Measurements from ENCODE around the gene AP3M1. TPM values are rescaled to one million over a fixed set of nuclear protein-coding genes. Genes with fewer than 3 reads are reported as not detected.

The AP3M1 gene
- total and polyA plus RNA-seq, 2 donors (not counting 1 experiment from before 2014, with no cell fraction given) = 28.4 to 55.3 TPM

DNA sequence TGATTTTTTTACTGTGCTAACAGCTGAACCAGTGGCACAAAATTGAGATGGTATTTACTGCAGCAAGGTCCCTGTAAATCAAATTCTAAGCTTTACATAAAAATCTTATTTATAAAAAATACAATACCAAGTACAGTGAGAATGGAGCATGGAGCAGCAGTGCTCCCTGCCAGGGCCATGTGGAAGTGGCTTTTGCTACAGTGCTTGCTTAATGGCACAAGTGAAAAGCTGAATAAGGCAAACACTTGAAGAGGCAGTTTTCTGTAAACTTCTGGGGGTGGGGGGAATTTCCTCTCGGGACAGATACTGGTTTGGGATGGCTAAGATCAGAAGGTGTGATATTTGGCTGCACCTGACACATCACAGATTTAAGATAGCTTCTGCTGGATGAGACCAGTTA is 27.5 kb downstream of the AP3M1 start:
- Histone ChIP-seq H4K20me1 (ENCODE audit: control insufficient read depth, extremely low read depth, insufficient read depth, low read length) (no peaks in the 10 kb centered on the region), H3K36me3 (ENCODE audit: control insufficient read depth, insufficient read depth, low read length) (peaks cover 17% of the 10 kb centered on the region), H3K27me3 (ENCODE audit: control insufficient read depth, insufficient read depth, low read length) (no peaks in the 10 kb centered on the region), H3K4me2 (ENCODE audit: extremely low read depth, insufficient read depth, low read length) (no peak overlapping the region), H3K79me2 (ENCODE audit: control insufficient read depth, insufficient read depth, low read length) (no peaks in the 10 kb centered on the region), H3K27ac (ENCODE audit: insufficient read depth, low read length) (no peak overlapping the region), H3K9me3 (ENCODE audit: control insufficient read depth, insufficient read depth, low read depth, low read length) (no peaks in the 10 kb centered on the region), H2AFZ (ENCODE audit: low read length) (no peak overlapping the region), H3K4me3 (replicated peaks in 1 of 4; ENCODE audit: control extremely low read depth in 1 of 4, insufficient read depth in 1 of 4, low read depth in 3 of 4, low read length in 4 of 4) (no peak overlapping the region), H3K9ac (ENCODE audit: insufficient read depth, low read length) (no peak overlapping the region), H3K4me1 (ENCODE audit: control insufficient read depth, extremely low read depth, insufficient read depth, low read length) (peaks cover 8% of the 10 kb centered on the region)
- no peak for TF ChIP-seq EZH2 (IDR thresholded peaks at IDR 0.05; ENCODE audit: low read length, missing control alignments)
- TF ChIP-seq, protein P1, sequence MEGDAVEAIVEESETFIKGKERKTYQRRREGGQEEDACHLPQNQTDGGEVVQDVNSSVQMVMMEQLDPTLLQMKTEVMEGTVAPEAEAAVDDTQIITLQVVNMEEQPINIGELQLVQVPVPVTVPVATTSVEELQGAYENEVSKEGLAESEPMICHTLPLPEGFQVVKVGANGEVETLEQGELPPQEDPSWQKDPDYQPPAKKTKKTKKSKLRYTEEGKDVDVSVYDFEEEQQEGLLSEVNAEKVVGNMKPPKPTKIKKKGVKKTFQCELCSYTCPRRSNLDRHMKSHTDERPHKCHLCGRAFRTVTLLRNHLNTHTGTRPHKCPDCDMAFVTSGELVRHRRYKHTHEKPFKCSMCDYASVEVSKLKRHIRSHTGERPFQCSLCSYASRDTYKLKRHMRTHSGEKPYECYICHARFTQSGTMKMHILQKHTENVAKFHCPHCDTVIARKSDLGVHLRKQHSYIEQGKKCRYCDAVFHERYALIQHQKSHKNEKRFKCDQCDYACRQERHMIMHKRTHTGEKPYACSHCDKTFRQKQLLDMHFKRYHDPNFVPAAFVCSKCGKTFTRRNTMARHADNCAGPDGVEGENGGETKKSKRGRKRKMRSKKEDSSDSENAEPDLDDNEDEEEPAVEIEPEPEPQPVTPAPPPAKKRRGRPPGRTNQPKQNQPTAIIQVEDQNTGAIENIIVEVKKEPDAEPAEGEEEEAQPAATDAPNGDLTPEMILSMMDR (conservative IDR thresholded peaks at IDR 0.05 in 1 of 2, IDR thresholded peaks at IDR 0.05 in 1 of 2; ENCODE audit: low read depth in 1 of 2, low read length in 2 of 2) = no peak
- DNase-seq (ENCODE audit: low read depth in 2 of 2) = no peak

DNA sequence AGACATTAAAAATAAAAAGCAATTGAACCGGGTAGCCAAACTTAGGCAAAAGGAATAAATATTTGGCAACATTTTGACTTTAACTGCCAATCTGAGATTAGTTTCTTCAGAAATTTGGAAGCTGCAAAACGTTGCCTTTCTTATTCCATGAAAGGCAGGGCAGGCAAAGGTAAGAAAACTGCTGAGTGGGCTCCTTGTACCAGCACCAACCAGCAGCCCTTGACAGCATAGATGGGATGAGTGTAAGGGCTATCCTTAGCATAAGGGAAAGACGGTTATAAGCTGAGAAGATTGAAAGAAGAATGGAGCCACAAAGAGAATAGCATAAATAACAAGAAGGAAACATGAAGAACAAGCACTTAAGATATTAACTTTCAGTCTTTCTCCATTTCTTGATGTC is 28.6 kb downstream of the AP3M1 start:
- TF ChIP-seq EZH2 (IDR thresholded peaks at IDR 0.05; ENCODE audit: low read length, missing control alignments) = no peak
- TF ChIP-seq, protein P1 (conservative IDR thresholded peaks at IDR 0.05 in 1 of 2, IDR thresholded peaks at IDR 0.05 in 1 of 2; ENCODE audit: low read depth in 1 of 2, low read length in 2 of 2) = no peak
- Histone ChIP-seq H3K4me1 (ENCODE audit: control insufficient read depth, extremely low read depth, insufficient read depth, low read length) (peaks cover 10% of the 10 kb centered on the region), H2AFZ (ENCODE audit: low read length) (no peak overlapping the region), H3K36me3 (ENCODE audit: control insufficient read depth, insufficient read depth, low read length) (peaks cover 22% of the 10 kb centered on the region), H3K4me2 (ENCODE audit: extremely low read depth, insufficient read depth, low read length) (no peak overlapping the region), H3K79me2 (ENCODE audit: control insufficient read depth, insufficient read depth, low read length) (no peaks in the 10 kb centered on the region), H4K20me1 (ENCODE audit: control insufficient read depth, extremely low read depth, insufficient read depth, low read length) (no peaks in the 10 kb centered on the region), H3K9ac (ENCODE audit: insufficient read depth, low read length) (no peak overlapping the region), H3K27me3 (ENCODE audit: control insufficient read depth, insufficient read depth, low read length) (no peaks in the 10 kb centered on the region), H3K27ac (ENCODE audit: insufficient read depth, low read length) (no peak overlapping the region), H3K9me3 (ENCODE audit: control insufficient read depth, insufficient read depth, low read depth, low read length) (no peaks in the 10 kb centered on the region), H3K4me3 (replicated peaks in 1 of 4; ENCODE audit: control extremely low read depth in 1 of 4, insufficient read depth in 1 of 4, low read depth in 3 of 4, low read length in 4 of 4) (no peak overlapping the region)
- DNase-seq (ENCODE audit: low read depth in 2 of 2) = no peak

DNA sequence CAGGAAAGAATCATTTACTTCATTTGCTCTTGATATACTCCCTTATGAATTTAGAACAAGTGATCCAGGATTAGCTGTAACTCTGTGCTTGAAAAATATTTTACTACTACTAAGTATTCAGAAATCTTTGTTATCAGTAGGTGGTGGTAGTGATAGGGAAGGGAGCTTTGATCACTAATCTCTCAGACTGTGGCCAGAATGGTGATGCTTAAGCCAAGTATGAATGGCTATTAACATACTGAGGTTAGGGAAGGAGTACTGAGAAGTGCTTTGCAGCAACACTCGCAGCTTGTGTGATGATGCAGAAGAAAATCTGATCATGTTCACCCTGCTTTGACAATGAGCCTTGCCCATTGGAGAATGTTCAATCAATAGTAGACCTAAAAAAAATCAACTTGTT is 29.3 kb downstream of the AP3M1 start:
- peak in 1 of 2 donors; percentile 65 for DNase-seq (ENCODE audit: low read depth in 2 of 2)
- no peak overlapping the region for H3K27ac ChIP-seq (ENCODE audit: insufficient read depth, low read length)
- peaks cover 10% of the 10 kb centered on the region for H3K4me1 ChIP-seq (ENCODE audit: control insufficient read depth, extremely low read depth, insufficient read depth, low read length)
- H3K4me3 ChIP-seq (replicated peaks in 1 of 4; ENCODE audit: control extremely low read depth in 1 of 4, insufficient read depth in 1 of 4, low read depth in 3 of 4, low read length in 4 of 4) = no peak overlapping the region
- no peak overlapping the region for H2AFZ ChIP-seq (ENCODE audit: low read length)
- no peaks in the 10 kb centered on the region for H3K79me2 ChIP-seq (ENCODE audit: control insufficient read depth, insufficient read depth, low read length)
- no peak overlapping the region for H3K9ac ChIP-seq (ENCODE audit: insufficient read depth, low read length)
- no peak for TF ChIP-seq EZH2 (IDR thresholded peaks at IDR 0.05; ENCODE audit: low read length, missing control alignments)
- TF ChIP-seq, protein P1 (conservative IDR thresholded peaks at IDR 0.05 in 1 of 2, IDR thresholded peaks at IDR 0.05 in 1 of 2; ENCODE audit: low read depth in 1 of 2, low read length in 2 of 2) = no peak
- peaks cover 22% of the 10 kb centered on the region for H3K36me3 ChIP-seq (ENCODE audit: control insufficient read depth, insufficient read depth, low read length)
- no peaks in the 10 kb centered on the region for H3K9me3 ChIP-seq (ENCODE audit: control insufficient read depth, insufficient read depth, low read depth, low read length)
- no peak overlapping the region for H3K4me2 ChIP-seq (ENCODE audit: extremely low read depth, insufficient read depth, low read length)
- H3K27me3 ChIP-seq (ENCODE audit: control insufficient read depth, insufficient read depth, low read length) = no peaks in the 10 kb centered on the region
- no peaks in the 10 kb centered on the region for H4K20me1 ChIP-seq (ENCODE audit: control insufficient read depth, extremely low read depth, insufficient read depth, low read length)
